PC-3 (cell line): ENCODE data around the gene DNAH1. TPM values are rescaled to one million over a fixed set of nuclear protein-coding genes. Genes with fewer than 3 reads are reported as not detected.

Source experiments
- ATAC-seq: fragments of 200-7000 bp; cut with Tn5 transposase; 2 replicates; pipeline ENCODE4 v1.9.1; 2020; ENCODE audit warnings: mild to moderate bottlenecking, moderate library complexity
- BruUV-seq: library from RNA; stranded (reverse); fragments of 400-500 nt; replicated peaks from 2 replicates; lab custom pipeline; 2021; lab: Mats Ljungman, UMichigan
- CTCF ChIA-PET: fragments of 300-600 bp; sonication (Branson Sonifier 250); formaldehyde crosslinking; loops from one replicate; lab custom pipeline; 2022; ENCODE audit warnings: antibody characterized with exemption; lab: Charles Lee
- POLR2A ChIA-PET: fragments of 300-600 bp; sonication (Branson Sonifier 250); formaldehyde crosslinking; loops from one replicate; lab custom pipeline; 2022; ENCODE audit warnings: antibody characterized with exemption; ENCODE audit not compliant: unreplicated experiment; lab: Charles Lee
- DNase-seq: peaks from one replicate; pipeline ENCODE4 v3.0.0-alpha.2; 2015
- H2AFZ ChIP-seq: fragments of 300-600 bp; sonication (generic); 2 replicates; pipeline ENCODE4 v1.6.0; 2016; ENCODE audit warnings: antibody characterized with exemption, low read length
- H3F3A ChIP-seq: fragments of 300-600 bp; sonication (generic); one replicate; pipeline ENCODE4 v1.6.0; 2017; ENCODE audit warnings: antibody characterized with exemption, low read length, control low read depth, mild to moderate bottlenecking; ENCODE audit not compliant: unreplicated experiment
- H3K27ac ChIP-seq: fragments of 300-600 bp; sonication (generic); 2 replicates; pipeline ENCODE4 v1.5.1; 2016; ENCODE audit warnings: mild to moderate bottlenecking, low read length
- H3K27me3 ChIP-seq: fragments of 300-600 bp; sonication (generic); 2 replicates; pipeline ENCODE4 v1.6.1; 2016; ENCODE audit warnings: low read length, mixed read lengths
- H3K36me3 ChIP-seq: fragments of 300-600 bp; sonication (generic); 2 replicates; pipeline ENCODE4 v1.6.1; 2016; ENCODE audit warnings: low read depth, mixed run types, low read length, mixed read lengths
- H3K4me1 ChIP-seq: fragments of 300-600 bp; sonication (generic); 2 replicates; pipeline ENCODE4 v1.5.1; 2016; ENCODE audit warnings: low read length; ENCODE audit not compliant: insufficient read depth
- H3K4me2 ChIP-seq: fragments of 300-600 bp; sonication (generic); 2 replicates; pipeline ENCODE4 v1.6.0; 2016; ENCODE audit warnings: low read length
- H3K4me3 ChIP-seq: fragments of 300-600 bp; sonication (generic); 2 replicates; pipeline ENCODE4 v1.5.1; 2016; ENCODE audit warnings: mild to moderate bottlenecking, low read length, mixed read lengths
- H3K79me2 ChIP-seq: fragments of 300-600 bp; sonication (generic); 2 replicates; pipeline ENCODE4 v1.6.1; 2017; ENCODE audit warnings: low read length, mixed read lengths
- H3K9ac ChIP-seq: fragments of 300-600 bp; sonication (generic); 2 replicates; pipeline ENCODE4 v1.6.0; 2016; ENCODE audit warnings: mild to moderate bottlenecking, low read length
- H3K9me2 ChIP-seq: fragments of 300-600 bp; sonication (generic); replicated peaks from 2 replicates; pipeline ENCODE4 v1.6.1; 2016; ENCODE audit warnings: mixed run types, low read length, mixed read lengths
- H3K9me3 ChIP-seq: fragments of 300-600 bp; sonication (generic); 2 replicates; pipeline ENCODE4 v1.6.1; 2016; ENCODE audit warnings: low read length, mixed read lengths
- H4K20me1 ChIP-seq: fragments of 300-600 bp; sonication (generic); 2 replicates; pipeline ENCODE4 v1.6.1; 2016; ENCODE audit warnings: low read length, mixed read lengths
- CTCF ChIP-seq: fragments of 300-600 bp; sonication (generic); conservative IDR thresholded peaks from 2 replicates; pipeline ENCODE4 v1.5.1; 2017; ENCODE audit warnings: antibody characterized with exemption, low read depth, mild to moderate bottlenecking, low read length
- EZH2 ChIP-seq: fragments of 300-600 bp; sonication (generic); IDR thresholded peaks from one replicate; pipeline ENCODE4 v1.6.1; 2017; ENCODE audit warnings: antibody characterized with exemption, mild to moderate bottlenecking, low read length; ENCODE audit not compliant: unreplicated experiment
- EZH2phosphoT487 ChIP-seq: fragments of 300-600 bp; sonication (generic); IDR thresholded peaks from 2 replicates; pipeline ENCODE4 v1.6.1; 2018; ENCODE audit warnings: mild to moderate bottlenecking, antibody characterized with exemption, low read length, borderline replicate concordance
- intact Hi-C: fragments of 100-400 bp; cut with micrococcal nuclease; formaldehyde crosslinking; loops from 2 replicates; pipeline ENCODE4 v1.9.0; 2023
- total RNA-seq: library from RNA; depleted of rRNA; stranded (reverse); fragments of >200 nt; gene quantifications from 2 replicates; pipeline ENCODE4 v1.2.3, GENCODE V29; 2014

DNAH1 gene
- total RNA-seq, 1 experiment from 2014 or later = 2.2 TPM

DNA sequence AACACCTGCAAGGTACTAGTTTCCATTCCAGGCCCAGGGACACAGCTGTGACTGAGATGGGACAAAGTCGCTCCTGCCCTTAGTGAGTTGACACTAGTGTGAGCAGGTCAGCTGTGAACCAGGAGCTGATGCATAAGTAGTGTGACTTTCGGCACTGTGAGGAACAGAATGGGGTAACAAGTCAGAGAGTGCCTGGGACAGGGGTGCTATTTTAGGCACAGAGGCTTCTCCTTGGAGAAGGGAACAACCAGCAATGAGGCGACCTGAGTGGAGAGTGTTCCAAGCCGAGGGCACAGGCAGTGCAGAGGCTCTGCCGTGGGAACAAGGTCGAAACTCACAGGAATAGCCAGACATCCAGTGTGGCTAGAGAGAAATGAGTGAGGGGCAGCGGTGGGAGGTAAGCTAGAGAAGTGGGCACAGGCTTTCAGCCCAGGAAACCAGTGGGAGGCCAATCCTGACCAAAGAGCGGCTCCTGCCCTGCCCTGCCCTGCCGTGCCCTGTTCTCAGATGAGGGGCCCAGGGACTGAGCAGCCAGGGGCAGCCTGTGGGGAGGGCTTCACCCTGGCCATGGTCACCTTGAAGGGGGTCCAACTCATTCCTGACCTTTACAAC, 14.2 kb downstream of the DNAH1 start:
- no peak overlapping the region for H3K4me3 ChIP-seq

DNA sequence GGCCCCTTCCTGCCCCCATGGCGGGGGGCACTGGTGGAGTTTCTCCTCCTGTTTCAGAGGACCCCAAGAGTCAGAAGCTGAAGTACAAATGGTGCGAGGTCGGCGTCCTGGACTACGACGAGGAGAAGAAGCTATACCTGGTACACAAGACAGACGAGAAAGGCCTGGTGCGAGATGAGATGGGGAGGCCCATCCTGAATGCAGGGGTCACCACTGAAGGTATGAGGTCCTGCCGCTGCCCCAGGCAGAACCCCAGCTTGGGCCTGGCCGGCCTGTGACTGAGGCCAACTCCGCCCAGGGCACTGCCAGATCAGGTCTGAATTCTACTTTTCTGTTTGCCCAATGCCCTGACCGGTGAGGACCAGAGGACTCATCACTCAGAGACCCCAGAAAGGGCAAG, 15.0 kb downstream of the DNAH1 start:
- TF ChIP-seq EZH2 (no peak), CTCF (no peak), EZH2phosphoT487 (no peak)
- Histone ChIP-seq H2AFZ (no peak overlapping the region), H3K79me2 (no peaks in the 10 kb centered on the region), H3K27me3 (no peaks in the 10 kb centered on the region), H3K4me2 (no peak overlapping the region), H3K9me3 (no peaks in the 10 kb centered on the region), H3K9ac (no peak overlapping the region), H3K36me3 (no peaks in the 10 kb centered on the region), H4K20me1 (no peaks in the 10 kb centered on the region), H3K4me1 (peaks cover 21% of the 10 kb centered on the region), H3F3A (peaks cover 9% of the 10 kb centered on the region), H3K4me3 (no peak overlapping the region), H3K27ac (no peak overlapping the region), H3K9me2 (no peaks in the 10 kb centered on the region)
- intact Hi-C loops = no loop called here
- BruUV-seq = no TSS peak
- DNase-seq = no peak
- CTCF ChIA-PET = no interaction called here
- ATAC-seq = no peak
- POLR2A ChIA-PET = no interaction called here

More for the DNA sequence above, 14.2 kb downstream of the DNAH1 start:
- no peak overlapping the region for H3K9ac ChIP-seq
- H3K36me3 ChIP-seq = no peaks in the 10 kb centered on the region
- H4K20me1 ChIP-seq = no peaks in the 10 kb centered on the region
- POLR2A ChIA-PET = no interaction called here
- peaks cover 9% of the 10 kb centered on the region for H3F3A ChIP-seq
- no peaks in the 10 kb centered on the region for H3K79me2 ChIP-seq
- no peaks in the 10 kb centered on the region for H3K9me2 ChIP-seq
- no TSS peak for BruUV-seq
- DNase-seq = no peak
- no peak overlapping the region for H3K4me2 ChIP-seq
- intact Hi-C loops = no loop called here
- CTCF ChIA-PET = no interaction called here
- no peak for ATAC-seq
- H2AFZ ChIP-seq = no peak overlapping the region
- no peaks in the 10 kb centered on the region for H3K9me3 ChIP-seq
- no peak overlapping the region for H3K27ac ChIP-seq
- H3K4me1 ChIP-seq = peaks cover 21% of the 10 kb centered on the region
- no peak for TF ChIP-seq EZH2phosphoT487
- TF ChIP-seq EZH2 = no peak
- no peak for TF ChIP-seq CTCF
- H3K27me3 ChIP-seq = no peaks in the 10 kb centered on the region

GRCh38 chr3:52331906-52332305, 15.8 kb downstream of the DNAH1 start:
- H2AFZ ChIP-seq = no peak overlapping the region
- no peaks in the 10 kb centered on the region for H3K79me2 ChIP-seq
- ChIA-PET POLR2A (no interaction called here), CTCF (no interaction called here)
- no peaks in the 10 kb centered on the region for H4K20me1 ChIP-seq
- H3K27me3 ChIP-seq = no peaks in the 10 kb centered on the region
- intact Hi-C loops = no loop called here
- H3K9me3 ChIP-seq = no peaks in the 10 kb centered on the region
- H3K27ac ChIP-seq = no peak overlapping the region
- H3K4me3 ChIP-seq = no peak overlapping the region
- no TSS peak for BruUV-seq
- H3K36me3 ChIP-seq = no peaks in the 10 kb centered on the region
- no peak overlapping the region for H3K4me2 ChIP-seq
- H3K4me1 ChIP-seq = peaks cover 21% of the 10 kb centered on the region
- peaks cover 9% of the 10 kb centered on the region for H3F3A ChIP-seq
- DNase-seq = no peak
- no peak for ATAC-seq
- TF ChIP-seq EZH2phosphoT487 (no peak), EZH2 (no peak), CTCF (no peak)
- no peak overlapping the region for H3K9ac ChIP-seq
- no peaks in the 10 kb centered on the region for H3K9me2 ChIP-seq
